Muscle layer of colon (tissue), 2 donors: ENCODE results near the gene CUX1.

Experiments
- H3K27ac ChIP-seq: one replicate; pipeline ENCODE4 v1.7.0; 2013; ENCODE audit warnings: low read depth, mild to moderate bottlenecking, low read length, moderate library complexity
- H3K27me3 ChIP-seq, 2 donors: one replicate each; pipeline ENCODE4 v1.7.0; 2013; ENCODE audit warnings: low read length in 2 of 2, mild to moderate bottlenecking in 2 of 2; ENCODE audit not compliant: insufficient read depth in 2 of 2, control insufficient read depth in 1 of 2
- H3K36me3 ChIP-seq: one replicate; pipeline ENCODE4 v1.7.0; 2013; ENCODE audit warnings: mild to moderate bottlenecking, low read length; ENCODE audit not compliant: insufficient read depth
- H3K4me1 ChIP-seq: one replicate; pipeline ENCODE4 v1.7.0; 2013; ENCODE audit warnings: mild to moderate bottlenecking, low read length; ENCODE audit not compliant: insufficient read depth
- H3K4me3 ChIP-seq, 2 donors: one replicate each; pipeline ENCODE4 v1.7.0; 2013; ENCODE audit warnings: low read length in 2 of 2, low read depth in 1 of 2, mild to moderate bottlenecking in 1 of 2, moderate library complexity in 1 of 2
- H3K9ac ChIP-seq: one replicate; pipeline ENCODE4 v1.7.0; 2013; ENCODE audit warnings: low read length
- H3K9me3 ChIP-seq: one replicate; pipeline ENCODE4 v1.7.0; 2013; ENCODE audit warnings: mild to moderate bottlenecking, low read length
- donor health status: abdominal sarcoma.
- donor health status: Adenocarcinoma of cecum.

CUX1 gene

GRCh38 chr7:102061354-102061945, 244.0 kb downstream of the CUX1 start:
- H3K9ac ChIP-seq: no peak overlapping the region

DNA sequence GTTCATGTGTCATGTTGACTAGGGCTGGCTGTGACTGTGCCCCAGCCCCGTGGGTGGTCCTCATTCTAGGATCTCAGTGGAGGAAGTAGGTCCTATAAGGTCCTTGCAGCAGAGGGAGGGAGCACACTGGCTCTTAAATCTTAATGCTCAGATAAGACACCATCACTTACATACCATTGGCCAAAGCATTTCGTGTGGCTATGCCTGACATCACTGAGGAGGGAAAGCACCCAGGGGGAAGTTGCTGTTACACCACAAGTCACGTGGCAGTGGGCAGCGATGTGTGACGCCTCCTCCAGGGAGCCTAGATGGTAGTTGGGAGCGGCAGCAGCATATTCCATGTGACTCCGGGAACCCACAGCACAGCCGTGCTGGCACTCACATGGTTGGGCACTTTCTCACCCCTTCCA, 244.6 kb downstream of the CUX1 start:
- Histone ChIP-seq H3K4me1 (peaks cover 5% of the 10 kb centered on the region), H3K9me3 (no peaks in the 10 kb centered on the region)

More at GRCh38 chr7:102061354-102061945, 244.0 kb downstream of the CUX1 start:
- Histone ChIP-seq H3K9me3 (no peaks in the 10 kb centered on the region), H3K27me3 (no peaks in the 10 kb centered on the region), H3K4me1 (peaks cover 5% of the 10 kb centered on the region), H3K4me3 (no peak overlapping the region), H3K27ac (no peak overlapping the region), H3K36me3 (no peaks in the 10 kb centered on the region)

GRCh38 chr7:102063690-102064180, 246.3 kb downstream of the CUX1 start:
- Histone ChIP-seq H3K9ac (no peak overlapping the region), H3K36me3 (no peaks in the 10 kb centered on the region), H3K4me3 (no peak overlapping the region), H3K9me3 (no peaks in the 10 kb centered on the region), H3K27me3 (no peaks in the 10 kb centered on the region), H3K27ac (no peak overlapping the region), H3K4me1 (peaks cover 5% of the 10 kb centered on the region)

More for the DNA sequence above, 244.6 kb downstream of the CUX1 start:
- Histone ChIP-seq H3K9ac (no peak overlapping the region), H3K27me3 (no peaks in the 10 kb centered on the region), H3K36me3 (no peaks in the 10 kb centered on the region), H3K4me3 (no peak overlapping the region), H3K27ac (no peak overlapping the region)

GRCh38 chr7:102064361-102065025, 247.1 kb downstream of the CUX1 start:
- Histone ChIP-seq H3K9me3 (no peaks in the 10 kb centered on the region), H3K27ac (no peak overlapping the region), H3K4me3 (no peak overlapping the region), H3K36me3 (no peaks in the 10 kb centered on the region), H3K27me3 (no peaks in the 10 kb centered on the region), H3K4me1 (peaks cover 5% of the 10 kb centered on the region), H3K9ac (no peak overlapping the region)

GRCh38 chr7:102065226-102065625, 247.8 kb downstream of the CUX1 start:
- H3K36me3 ChIP-seq: peaks cover under 1% of the 10 kb centered on the region
- H3K4me1 ChIP-seq: peaks cover 5% of the 10 kb centered on the region
- no peak overlapping the region for H3K9ac ChIP-seq
- no peak overlapping the region for H3K4me3 ChIP-seq
- no peak overlapping the region for H3K27ac ChIP-seq
- no peaks in the 10 kb centered on the region for H3K9me3 ChIP-seq
- no peaks in the 10 kb centered on the region for H3K27me3 ChIP-seq

DNA sequence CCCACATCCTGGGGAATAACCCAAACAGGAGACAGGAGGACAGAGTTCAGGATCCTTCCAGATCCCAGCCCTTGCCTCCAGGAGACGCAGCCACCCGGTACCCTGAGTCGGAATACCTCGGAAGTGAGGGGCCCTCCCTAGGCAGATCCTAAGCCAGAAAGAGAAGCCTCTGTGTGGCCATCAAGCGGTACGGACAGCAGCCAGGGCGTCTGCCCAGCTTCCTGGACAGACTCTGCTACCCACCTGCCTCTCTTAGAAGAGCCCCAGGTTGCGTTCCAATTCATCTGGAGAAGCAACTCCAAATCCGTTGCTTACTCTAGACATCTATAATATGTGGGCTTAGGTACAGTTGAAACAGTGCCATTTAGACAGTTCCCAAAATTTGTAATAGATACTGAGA, 249.1 kb downstream of the CUX1 start:
- H3K9me3 ChIP-seq: no peaks in the 10 kb centered on the region
- H3K27me3 ChIP-seq: no peaks in the 10 kb centered on the region

GRCh38 chr7:102068846-102069245, 251.4 kb downstream of the CUX1 start:
- H3K27ac ChIP-seq: no peak overlapping the region
- peaks cover 4% of the 10 kb centered on the region for H3K36me3 ChIP-seq
- H3K27me3 ChIP-seq: no peaks in the 10 kb centered on the region
- H3K4me3 ChIP-seq: no peak overlapping the region
- peaks cover under 1% of the 10 kb centered on the region for H3K4me1 ChIP-seq
- no peak overlapping the region for H3K9ac ChIP-seq
- H3K9me3 ChIP-seq: no peaks in the 10 kb centered on the region

More for the DNA sequence above, 249.1 kb downstream of the CUX1 start:
- Histone ChIP-seq H3K27ac (no peak overlapping the region), H3K9ac (no peak overlapping the region), H3K4me1 (peaks cover 5% of the 10 kb centered on the region), H3K4me3 (no peak overlapping the region), H3K36me3 (peaks cover 4% of the 10 kb centered on the region)

- H3K27ac ChIP-seq: no peak overlapping the region
- H3K36me3 ChIP-seq: peaks cover 4% of the 10 kb centered on the region
Observed at GRCh38 chr7:102069931-102070629, 252.7 kb downstream of the CUX1 start.

GRCh38 chr7:102072003-102072402, 254.6 kb downstream of the CUX1 start:
- Histone ChIP-seq H3K27ac (no peak overlapping the region), H3K9me3 (no peaks in the 10 kb centered on the region), H3K36me3 (peaks cover 9% of the 10 kb centered on the region), H3K9ac (no peak overlapping the region), H3K4me3 (no peak overlapping the region), H3K4me1 (no peaks in the 10 kb centered on the region), H3K27me3 (no peaks in the 10 kb centered on the region)

More at GRCh38 chr7:102069931-102070629, 252.7 kb downstream of the CUX1 start:
- H3K9ac ChIP-seq: no peak overlapping the region
- H3K27me3 ChIP-seq: no peaks in the 10 kb centered on the region
- H3K4me1 ChIP-seq: no peaks in the 10 kb centered on the region
- no peaks in the 10 kb centered on the region for H3K9me3 ChIP-seq
- H3K4me3 ChIP-seq: no peak overlapping the region

GRCh38 chr7:102072636-102073209, 255.3 kb downstream of the CUX1 start:
- Histone ChIP-seq H3K36me3 (peaks cover 9% of the 10 kb centered on the region), H3K9me3 (no peaks in the 10 kb centered on the region), H3K27ac (no peak overlapping the region), H3K4me3 (no peak overlapping the region), H3K27me3 (no peaks in the 10 kb centered on the region), H3K9ac (no peak overlapping the region), H3K4me1 (no peaks in the 10 kb centered on the region)
